Measurements from ENCODE around the gene EYA3. TPM values are rescaled to one million over a fixed set of nuclear protein-coding genes. Genes with fewer than 3 reads are reported as not detected.

Gene EYA3
- total RNA-seq, 1 donor from 2014 or later, result 25.3 TPM

GRCh38 chr1:28085129-28085528 lies 3.3 kb downstream of the EYA3 start:
- H3K4me1 Mint-ChIP-seq (ENCODE audit: low read depth, unreplicated experiment), result peaks cover 11% of the 10 kb centered on the region
- no peak for DNase-seq
- no peak for TF ChIP-seq CTCF (IDR thresholded peaks at IDR 0.05; ENCODE audit: partially characterized antibody, unreplicated experiment)
- H3K4me3 Mint-ChIP-seq (ENCODE audit: unreplicated experiment), result no peak overlapping the region
- peaks cover 6% of the 10 kb centered on the region for H3K9me3 Mint-ChIP-seq (ENCODE audit: unreplicated experiment)
- H3K27ac Mint-ChIP-seq (ENCODE audit: unreplicated experiment), result no peak overlapping the region
- H3K27me3 Mint-ChIP-seq (ENCODE audit: unreplicated experiment), result peaks cover 3% of the 10 kb centered on the region
- no peaks in the 10 kb centered on the region for H3K36me3 Mint-ChIP-seq (ENCODE audit: unreplicated experiment)

- Mint-ChIP-seq H3K4me1 (ENCODE audit: low read depth, unreplicated experiment) (peaks cover 11% of the 10 kb centered on the region), H3K27me3 (ENCODE audit: unreplicated experiment) (peaks cover 3% of the 10 kb centered on the region), H3K27ac (ENCODE audit: unreplicated experiment) (no peak overlapping the region), H3K36me3 (ENCODE audit: unreplicated experiment) (no peaks in the 10 kb centered on the region), H3K4me3 (ENCODE audit: unreplicated experiment) (no peak overlapping the region), H3K9me3 (ENCODE audit: unreplicated experiment) (peaks cover 6% of the 10 kb centered on the region)
- DNase-seq, result no peak
- no peak for TF ChIP-seq CTCF (IDR thresholded peaks at IDR 0.05; ENCODE audit: partially characterized antibody, unreplicated experiment)
Measured at GRCh38 chr1:28083876-28084275, 4.5 kb downstream of the EYA3 start.

- Mint-ChIP-seq H3K4me3 (ENCODE audit: unreplicated experiment) (no peak overlapping the region), H3K27me3 (ENCODE audit: unreplicated experiment) (no peaks in the 10 kb centered on the region), H3K4me1 (ENCODE audit: low read depth, unreplicated experiment) (no peaks in the 10 kb centered on the region), H3K27ac (ENCODE audit: unreplicated experiment) (no peak overlapping the region), H3K9me3 (ENCODE audit: unreplicated experiment) (no peaks in the 10 kb centered on the region), H3K36me3 (ENCODE audit: unreplicated experiment) (no peaks in the 10 kb centered on the region)
- TF ChIP-seq CTCF (IDR thresholded peaks at IDR 0.05; ENCODE audit: partially characterized antibody, unreplicated experiment), result no peak
- DNase-seq, result no peak
Measured at GRCh38 chr1:28078680-28079626, 9.5 kb downstream of the EYA3 start.

GRCh38 chr1:28078262-28078661 lies 10.1 kb downstream of the EYA3 start:
- Mint-ChIP-seq H3K9me3 (ENCODE audit: unreplicated experiment) (no peaks in the 10 kb centered on the region), H3K4me3 (ENCODE audit: unreplicated experiment) (no peak overlapping the region), H3K27me3 (ENCODE audit: unreplicated experiment) (no peaks in the 10 kb centered on the region), H3K36me3 (ENCODE audit: unreplicated experiment) (no peaks in the 10 kb centered on the region), H3K4me1 (ENCODE audit: low read depth, unreplicated experiment) (no peaks in the 10 kb centered on the region), H3K27ac (ENCODE audit: unreplicated experiment) (no peak overlapping the region)
- TF ChIP-seq CTCF (IDR thresholded peaks at IDR 0.05; ENCODE audit: partially characterized antibody, unreplicated experiment), result no peak
- no peak for DNase-seq

GRCh38 chr1:28074892-28075511 lies 13.4 kb downstream of the EYA3 start:
- no peak overlapping the region for H3K4me3 Mint-ChIP-seq (ENCODE audit: unreplicated experiment)
- TF ChIP-seq CTCF (IDR thresholded peaks at IDR 0.05; ENCODE audit: partially characterized antibody, unreplicated experiment), result no peak

More at GRCh38 chr1:28074892-28075511, 13.4 kb downstream of the EYA3 start:
- H3K4me1 Mint-ChIP-seq (ENCODE audit: low read depth, unreplicated experiment), result no peaks in the 10 kb centered on the region
- H3K27ac Mint-ChIP-seq (ENCODE audit: unreplicated experiment), result no peak overlapping the region
- no peak for DNase-seq
- no peaks in the 10 kb centered on the region for H3K27me3 Mint-ChIP-seq (ENCODE audit: unreplicated experiment)
- no peaks in the 10 kb centered on the region for H3K36me3 Mint-ChIP-seq (ENCODE audit: unreplicated experiment)
- no peaks in the 10 kb centered on the region for H3K9me3 Mint-ChIP-seq (ENCODE audit: unreplicated experiment)

All from glutamatergic neuron (in vitro differentiated cells).